K562 (cell line): ENCODE data around the gene KNOP1. TPM values are rescaled to one million over a fixed set of nuclear protein-coding genes. Genes with fewer than 3 reads are reported as not detected.

Experiments used
- ATF1 ChIP-seq, 2 experiments: fragments of 450-650 bp in 1 of 2; IDR thresholded peaks; 2 replicates each; pipeline ENCODE4 v1.6.1; 2016; ENCODE audit warnings: missing compliant biosample characterization in 1 of 2, missing genetic modification characterization in 1 of 2
- ETV1 ChIP-seq: fragments of 450-650 bp; conservative IDR thresholded peaks from 2 replicates; pipeline ENCODE4 v1.6.1; 2016; ENCODE audit warnings: missing genetic modification characterization, control low read depth, low read depth, missing compliant biosample characterization
- EWSR1 ChIP-seq: fragments of 450-650 bp; IDR thresholded peaks from 2 replicates; pipeline ENCODE4 v1.6.1; 2018; ENCODE audit warnings: borderline replicate concordance, mild to moderate bottlenecking, low read depth, moderate library complexity; ENCODE audit not compliant: partially characterized antibody
- FOXJ2 ChIP-seq: fragments of 200-800 bp; sonication (Bioruptor generic); IDR thresholded peaks from 2 replicates; pipeline ENCODE4 v1.6.1; 2016; ENCODE audit warnings: missing genetic modification characterization, missing compliant biosample characterization
- HDAC8 ChIP-seq: fragments of 450-650 bp; IDR thresholded peaks from 2 replicates; pipeline ENCODE4 v1.6.1; 2016; ENCODE audit warnings: mild to moderate bottlenecking, missing genetic modification characterization, moderate library complexity, missing compliant biosample characterization
- KLF6 ChIP-seq: fragments of 250-450 bp; sonication (Bioruptor Pico); IDR thresholded peaks from 2 replicates; pipeline ENCODE4 v1.4.0; 2020; ENCODE audit warnings: mild to moderate bottlenecking, moderate library complexity, borderline replicate concordance
- LARP7 ChIP-seq: fragments of 450-650 bp; IDR thresholded peaks from 2 replicates; pipeline ENCODE4 v1.6.1; 2016
- MAFK ChIP-seq: IDR thresholded peaks from 2 replicates; pipeline ENCODE4 v1.6.1; 2011; ENCODE audit warnings: low read length, improper control_type of control experiment
- MECOM ChIP-seq: fragments of 250-450 bp; sonication (Bioruptor Pico); IDR thresholded peaks from 2 replicates; pipeline ENCODE4 v1.8.0; 2022; ENCODE audit warnings: inconsistent platforms
- MYC ChIP-seq, 2 experiments: fragments of 250-450 bp in 1 of 2; sonication (Bioruptor Pico) in 1 of 2; IDR thresholded peaks; 2 replicates each; pipeline versions ENCODE4 v1.5.1 to v1.6.1; 2012 to 2021; ENCODE audit warnings: low read depth in 2 of 2, borderline replicate concordance in 1 of 2, improper control_type of control experiment in 1 of 2, low read length in 1 of 2, mild to moderate bottlenecking in 1 of 2, moderate library complexity in 1 of 2
- NUFIP1 ChIP-seq: fragments of 450-650 bp; IDR thresholded peaks from 2 replicates; pipeline ENCODE4 v1.6.1; 2018; ENCODE audit not compliant: partially characterized antibody
- PCBP1 ChIP-seq: fragments of 200-400 bp; formaldehyde crosslinking; IDR thresholded peaks from 2 replicates; pipeline ENCODE4 v1.6.1; 2018; ENCODE audit warnings: mild to moderate bottlenecking, low read depth, low read length; ENCODE audit not compliant: poor library complexity, severe bottlenecking
- RAD21 ChIP-seq, 2 experiments: fragments of 250-450 bp in 1 of 2; fragments of 450-650 bp in 1 of 2; sonication (Bioruptor Pico) in 1 of 2; formaldehyde crosslinking in 1 of 2; IDR thresholded peaks in 1 of 2; conservative IDR thresholded peaks in 1 of 2; 2 replicates each; pipeline versions ENCODE4 v1.4.0 to v1.8.0; 2020 to 2022; ENCODE audit warnings: mild to moderate bottlenecking in 2 of 2, moderate library complexity in 1 of 2
- RB1 ChIP-seq: fragments of 450-650 bp; IDR thresholded peaks from 2 replicates; pipeline ENCODE4 v1.6.1; 2017; ENCODE audit warnings: low read depth, mild to moderate bottlenecking
- RBM25 ChIP-seq: fragments of 200-400 bp; formaldehyde crosslinking; IDR thresholded peaks from 2 replicates; pipeline ENCODE4 v1.6.1; 2018; ENCODE audit warnings: low read length, low read depth, moderate library complexity; ENCODE audit not compliant: severe bottlenecking
- RBM34 ChIP-seq: fragments of 200-400 bp; formaldehyde crosslinking; IDR thresholded peaks from 2 replicates; pipeline ENCODE4 v1.6.1; 2018; ENCODE audit warnings: low read length, borderline replicate concordance; ENCODE audit not compliant: insufficient read depth
- RFX5 ChIP-seq: IDR thresholded peaks from 2 replicates; pipeline ENCODE4 v1.6.1; 2011; ENCODE audit warnings: low read depth, mild to moderate bottlenecking, improper control_type of control experiment, low read length
- SMAD1 ChIP-seq: fragments of 150-350 bp; IDR thresholded peaks from 2 replicates; pipeline ENCODE4 v1.6.1; 2014; ENCODE audit warnings: low read length, low read depth; ENCODE audit not compliant: partially characterized antibody
- SMARCA4 ChIP-seq: fragments of 450-650 bp; IDR thresholded peaks from 2 replicates; pipeline ENCODE4 v1.6.1; 2016
- SMARCB1 ChIP-seq: IDR thresholded peaks from 2 replicates; pipeline ENCODE4 v1.6.1; 2011; ENCODE audit warnings: improper control_type of control experiment, low read depth; ENCODE audit not compliant: insufficient read length
- SRSF1 ChIP-seq: fragments of 200-400 bp; formaldehyde crosslinking; IDR thresholded peaks from 2 replicates; pipeline ENCODE4 v1.6.1; 2017; ENCODE audit warnings: mild to moderate bottlenecking, low read depth, low read length, moderate library complexity
- SRSF7 ChIP-seq: fragments of 200-400 bp; formaldehyde crosslinking; optimal IDR thresholded peaks from 2 replicates; pipeline ENCODE3; 2017; ENCODE audit warnings: mild to moderate bottlenecking, low read depth, low read length
- ZC3H8 ChIP-seq: fragments of 450-650 bp; IDR thresholded peaks from 2 replicates; pipeline ENCODE4 v1.6.1; 2017
- polyA plus RNA-seq, 8 experiments: library from polyadenylated mRNA; depleted of rRNA in 4 of 8; stranded (reverse) in 5 of 8; unstranded in 3 of 8; fragments of >200 nt; fragmentation: Nextera tagmentation in 2 of 8; fragmentation: Illumina TruSeq in 1 of 8; extraction: Ambion mirVana in 2 of 8; extraction: Trizol in 1 of 8; gene quantifications; 2 replicates each; pipeline versions ENCODE4 v1.2.1 to v1.2.3, GENCODE V29; 2011 to 2014; ENCODE audit warnings: inconsistent platforms in 1 of 8, missing spikeins in 1 of 8
- total RNA-seq, 7 experiments: library from RNA; depleted of rRNA in 6 of 7; stranded (reverse); fragments of >200 nt in 6 of 7; fragmentation: Illumina TruSeq in 2 of 7; extraction: Trizol in 2 of 7; gene quantifications; 2 replicates each; pipeline versions ENCODE4 v1.2.1 to v1.2.3, GENCODE V29; 2011 to 2021; ENCODE audit warnings: low replicate concordance in 1 of 7
- TF ChIP-seq, protein P1 (sequence below): sonication (generic); formaldehyde crosslinking; IDR thresholded peaks from 2 replicates; pipeline ENCODE4 v1.8.0; 2022; ENCODE audit warnings: mild to moderate bottlenecking, low read depth, missing genetic modification reagents
- TF ChIP-seq, protein P2 (sequence below): sonication (generic); formaldehyde crosslinking; IDR thresholded peaks from 2 replicates; pipeline ENCODE4 v1.5.0; 2020; ENCODE audit warnings: missing genetic modification reagents
- TF ChIP-seq, protein P3 (sequence below): IDR thresholded peaks from 2 replicates; pipeline ENCODE4 v1.6.1; 2011; ENCODE audit not compliant: insufficient read length; ENCODE audit errors: extremely low read depth

KNOP1 gene
- total and polyA plus RNA-seq, 9 of the 15 experiments (the other 6 are each of a cell fraction or from before 2014, with no cell fraction given): 22.4 to 57.6 (median 39.3) TPM

DNA sequence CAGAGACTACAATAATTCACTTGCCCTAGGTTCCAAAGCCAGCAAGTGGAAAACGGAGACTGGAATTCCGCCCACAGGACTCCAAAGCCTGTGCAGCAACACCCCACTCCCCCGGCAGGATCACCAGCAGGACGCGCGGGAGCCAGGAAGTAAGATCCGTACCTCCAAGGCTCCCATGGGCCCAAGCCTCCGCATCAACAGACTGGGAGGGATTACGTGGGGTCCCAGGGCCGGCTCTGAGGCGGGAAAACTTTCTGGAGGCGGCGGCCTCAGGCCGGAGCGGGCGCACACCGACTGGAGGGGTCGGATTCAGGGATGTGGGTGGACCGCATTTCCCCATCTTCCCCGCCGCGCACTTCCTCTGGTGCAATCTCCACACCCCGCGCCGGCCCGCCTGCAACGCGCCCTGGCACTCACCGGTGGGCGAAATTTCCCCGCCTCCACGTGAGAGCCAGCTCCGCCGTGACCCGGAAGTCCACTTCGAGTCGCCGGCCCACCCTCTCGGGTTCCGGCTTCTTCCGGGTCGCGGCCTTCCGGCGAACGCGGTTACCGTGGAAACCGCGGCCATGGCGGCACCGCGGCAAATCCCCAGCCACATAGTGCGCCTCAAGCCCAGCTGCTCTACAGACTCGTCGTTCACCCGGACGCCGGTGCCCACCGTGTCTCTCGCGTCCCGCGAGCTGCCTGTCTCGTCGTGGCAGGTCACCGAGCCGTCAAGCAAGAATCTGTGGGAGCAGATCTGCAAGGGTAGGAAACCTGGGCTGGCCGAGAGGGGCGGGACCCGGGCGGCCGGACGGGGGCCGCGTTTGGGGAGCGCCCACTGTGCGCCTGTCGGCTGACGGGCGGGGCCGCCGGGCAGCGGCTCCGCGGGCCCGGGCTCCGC, at the start of gene KNOP1, which contains the start of gene IQCK (continued):
- TF ChIP-seq, protein P1, sequence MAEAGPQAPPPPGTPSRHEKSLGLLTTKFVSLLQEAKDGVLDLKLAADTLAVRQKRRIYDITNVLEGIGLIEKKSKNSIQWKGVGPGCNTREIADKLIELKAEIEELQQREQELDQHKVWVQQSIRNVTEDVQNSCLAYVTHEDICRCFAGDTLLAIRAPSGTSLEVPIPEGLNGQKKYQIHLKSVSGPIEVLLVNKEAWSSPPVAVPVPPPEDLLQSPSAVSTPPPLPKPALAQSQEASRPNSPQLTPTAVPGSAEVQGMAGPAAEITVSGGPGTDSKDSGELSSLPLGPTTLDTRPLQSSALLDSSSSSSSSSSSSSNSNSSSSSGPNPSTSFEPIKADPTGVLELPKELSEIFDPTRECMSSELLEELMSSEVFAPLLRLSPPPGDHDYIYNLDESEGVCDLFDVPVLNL (CRISPR knock-in tag): 0 out of 2 replicates have a peak, but pooled peaks have one; percentile 16
- TF ChIP-seq SMAD1 (no peak), SMARCA4 (no peak), MECOM (CRISPR knock-in tag) (no peak), EWSR1 (no peak), KLF6 (CRISPR knock-in tag) (no peak), ETV1 (tag) (no peak), ATF1 (CRISPR knock-in tag; IDR thresholded peaks at IDR 0.05) (no peak), ATF1 (tag; IDR thresholded peaks at IDR 0.05) (peak; percentile 55), PCBP1 (peak; percentile 74), NUFIP1 (no peak), ZC3H8 (no peak), FOXJ2 (tag) (0 out of 2 replicates have a peak, but pooled peaks have one; percentile 24), RAD21 (CRISPR knock-in tag; conservative IDR thresholded peaks at IDR 0.05 in 1 of 2, IDR thresholded peaks at IDR 0.05 in 1 of 2) (no peak), LARP7 (0 out of 2 replicates have a peak, but pooled peaks have one; percentile 14), RB1 (peak; percentile 70; the same call in 1 of the 2 replicates), HDAC8 (no peak), RBM34 (0 out of 2 replicates have a peak, but pooled peaks have one; percentile 43), MYC (IDR thresholded peaks at IDR 0.05; ENCODE audit: low read depth, low read length) (peak; percentile 97), MYC (CRISPR knock-in tag; IDR thresholded peaks at IDR 0.05; ENCODE audit: borderline replicate concordance, low read depth) (peak; percentile 93), MAFK (no peak), SMARCB1 (no peak), RBM25 (no peak), SRSF1 (no peak), RFX5 (no peak), SRSF7 (no peak)
- TF ChIP-seq, protein P2, sequence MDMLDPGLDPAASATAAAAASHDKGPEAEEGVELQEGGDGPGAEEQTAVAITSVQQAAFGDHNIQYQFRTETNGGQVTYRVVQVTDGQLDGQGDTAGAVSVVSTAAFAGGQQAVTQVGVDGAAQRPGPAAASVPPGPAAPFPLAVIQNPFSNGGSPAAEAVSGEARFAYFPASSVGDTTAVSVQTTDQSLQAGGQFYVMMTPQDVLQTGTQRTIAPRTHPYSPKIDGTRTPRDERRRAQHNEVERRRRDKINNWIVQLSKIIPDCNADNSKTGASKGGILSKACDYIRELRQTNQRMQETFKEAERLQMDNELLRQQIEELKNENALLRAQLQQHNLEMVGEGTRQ (CRISPR knock-in tag): peak; percentile 50; the same call in 1 of the 2 replicates
- TF ChIP-seq, protein P3, sequence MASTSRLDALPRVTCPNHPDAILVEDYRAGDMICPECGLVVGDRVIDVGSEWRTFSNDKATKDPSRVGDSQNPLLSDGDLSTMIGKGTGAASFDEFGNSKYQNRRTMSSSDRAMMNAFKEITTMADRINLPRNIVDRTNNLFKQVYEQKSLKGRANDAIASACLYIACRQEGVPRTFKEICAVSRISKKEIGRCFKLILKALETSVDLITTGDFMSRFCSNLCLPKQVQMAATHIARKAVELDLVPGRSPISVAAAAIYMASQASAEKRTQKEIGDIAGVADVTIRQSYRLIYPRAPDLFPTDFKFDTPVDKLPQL: no peak
